ENCODE data around the gene SIRT2.
A peak's percentile ranks its signal among the peaks of the same experiment; 100 is the strongest.
"Not testable (repeated sequence)": the region's sequence is repeated elsewhere in the genome, so short reads cannot be mapped to it uniquely, and the experiment has no call there.

Gene SIRT2

GRCh38 chr19:38869160-38869835, 30.1 kb downstream of the SIRT2 start:
- DNase-seq (ENCODE audit: extremely low spot score): no peak
- no peak for TF ChIP-seq SUZ12 (IDR thresholded peaks at IDR 0.05)
- CTCF ChIA-PET: no interaction called here
- POLR2A ChIA-PET: interaction anchor here (1.0 kb wide), 1 partner anchor 20 kb away, joined by 3 read pairs; no protein-coding TSS in a partner anchor

- POLR2A ChIA-PET: no interaction called here
- TF ChIP-seq TARDBP (IDR thresholded peaks at IDR 0.05) (no peak), BHLHE40 (IDR thresholded peaks at IDR 0.05; ENCODE audit: borderline replicate concordance) (no peak), ARNT (IDR thresholded peaks at IDR 0.05) (no peak), NFRKB (IDR thresholded peaks at IDR 0.05) (no peak), FOXM1 (IDR thresholded peaks at IDR 0.05; ENCODE audit: borderline replicate concordance) (no peak), ZNF384 (IDR thresholded peaks at IDR 0.05) (no peak), SP1 (IDR thresholded peaks at IDR 0.05) (no peak)
- CTCF ChIA-PET: no interaction called here
Measured at GRCh38 chr19:38868551-38868950, 30.9 kb downstream of the SIRT2 start.

GRCh38 chr19:38867171-38867780, 32.1 kb downstream of the SIRT2 start:
- no peak for DNase-seq (ENCODE audit: extremely low spot score)
- CTCF ChIA-PET: interaction anchor here (0.6 to 2.2 kb wide), 3 partner anchors 9 to 89 kb away, joined by 3 to 13 read pairs (median 11); no protein-coding TSS in a partner anchor
- TF ChIP-seq LEF1 (IDR thresholded peaks at IDR 0.05; ENCODE audit: borderline replicate concordance): no peak
- no peak for TF ChIP-seq L3MBTL2 (conservative IDR thresholded peaks at IDR 0.05)
- TF ChIP-seq FOXK2 (IDR thresholded peaks at IDR 0.05): no peak
- TF ChIP-seq CTBP1 (IDR thresholded peaks at IDR 0.05; ENCODE audit: borderline replicate concordance): no peak
- TF ChIP-seq TARDBP (IDR thresholded peaks at IDR 0.05): no peak
- no peak for TF ChIP-seq PKNOX1 (IDR thresholded peaks at IDR 0.05)
- no peak for TF ChIP-seq BHLHE40 (IDR thresholded peaks at IDR 0.05; ENCODE audit: borderline replicate concordance)
- TF ChIP-seq FOXA1 (IDR thresholded peaks at IDR 0.05): no peak
- TF ChIP-seq HDGF (IDR thresholded peaks at IDR 0.05; ENCODE audit: borderline replicate concordance): no peak
- POLR2A ChIA-PET: interaction anchor here (2.3 kb wide), 1 partner anchor 16 kb away, joined by 9 read pairs; no protein-coding TSS in a partner anchor

More at GRCh38 chr19:38868551-38868950, 30.9 kb downstream of the SIRT2 start:
- DNase-seq (ENCODE audit: extremely low spot score): no peak

GRCh38 chr19:38862321-38863059, 36.9 kb downstream of the SIRT2 start:
- ChIA-PET POLR2A (interaction anchor here (1.1 to 2.1 kb wide), 3 partner anchors 10 to 15 kb away, joined by 3 to 14 read pairs (median 10); partner anchors contain the start of gene RINL), CTCF (interaction anchor here (2.0 kb wide), 1 partner anchor 25 kb away, joined by 7 read pairs; no protein-coding TSS in a partner anchor)
- DNase-seq (ENCODE audit: extremely low spot score): no peak
- TF ChIP-seq PKNOX1 (IDR thresholded peaks at IDR 0.05): peak; percentile 93
- TF ChIP-seq BHLHE40 (IDR thresholded peaks at IDR 0.05; ENCODE audit: borderline replicate concordance): no peak
- TF ChIP-seq L3MBTL2 (conservative IDR thresholded peaks at IDR 0.05): peak; percentile 49

- CTCF ChIA-PET: no interaction called here
- DNase-seq (ENCODE audit: extremely low spot score): no peak
- TF ChIP-seq ELF4 (IDR thresholded peaks at IDR 0.05): no peak
- TF ChIP-seq FOXK2 (IDR thresholded peaks at IDR 0.05): no peak
- no peak for TF ChIP-seq LEF1 (IDR thresholded peaks at IDR 0.05; ENCODE audit: borderline replicate concordance)
- no peak for TF ChIP-seq CTBP1 (IDR thresholded peaks at IDR 0.05; ENCODE audit: borderline replicate concordance)
- no peak for TF ChIP-seq SP1 (IDR thresholded peaks at IDR 0.05)
- POLR2A ChIA-PET: no interaction called here
Measured at GRCh38 chr19:38861368-38861767, 38.0 kb downstream of the SIRT2 start.

- DNase-seq (ENCODE audit: extremely low spot score); POLR2A ChIA-PET: not testable (repeated sequence)
- CTCF ChIA-PET: interaction anchor here (0.7 kb wide), 1 partner anchor 29 kb away, joined by 3 read pairs; no protein-coding TSS in a partner anchor
Measured at GRCh38 chr19:38859631-38860204, 39.7 kb downstream of the SIRT2 start.

- no peak for TF ChIP-seq FOXK2 (IDR thresholded peaks at IDR 0.05)
- TF ChIP-seq ZNF384 (IDR thresholded peaks at IDR 0.05): no peak
- TF ChIP-seq SP1 (IDR thresholded peaks at IDR 0.05): no peak
- TF ChIP-seq FOXA1 (IDR thresholded peaks at IDR 0.05): no peak
- no peak for TF ChIP-seq ELF4 (IDR thresholded peaks at IDR 0.05)
- TF ChIP-seq HDGF (IDR thresholded peaks at IDR 0.05; ENCODE audit: borderline replicate concordance): no peak
- CTCF ChIA-PET: no interaction called here
- DNase-seq (ENCODE audit: extremely low spot score): no peak
- POLR2A ChIA-PET: no interaction called here
Measured at GRCh38 chr19:38856813-38857212, 42.6 kb downstream of the SIRT2 start.

- CTCF ChIA-PET; POLR2A ChIA-PET; DNase-seq (ENCODE audit: extremely low spot score): not testable (repeated sequence)
Measured at GRCh38 chr19:38855751-38856150, 43.7 kb downstream of the SIRT2 start.

GRCh38 chr19:38854961-38855360, 44.5 kb downstream of the SIRT2 start:
- CTCF ChIA-PET; DNase-seq (ENCODE audit: extremely low spot score); POLR2A ChIA-PET: not testable (repeated sequence)

All from HEK293T (cell line).